WTC11 (cell line): ENCODE measurements around the gene USP17L20.
"Not testable (repeated sequence)": the region's sequence is repeated elsewhere in the genome, so short reads cannot be mapped to it uniquely, and the experiment has no call there.

Experiments
- PRDM15 ChIP-seq: sonication (generic); formaldehyde crosslinking; IDR thresholded peaks from 2 replicates; pipeline ENCODE4 v1.8.0; 2022; ENCODE audit warnings: missing genetic modification reagents
- ZBTB43 ChIP-seq: sonication (generic); formaldehyde crosslinking; IDR thresholded peaks from 2 replicates; pipeline ENCODE4 v1.8.1; 2023; ENCODE audit warnings: mild to moderate bottlenecking, missing genetic modification reagents

GRCh38 chr4:9224596-9224995, 33.3 kb upstream of the USP17L20 start, which contains the start of gene USP17L13:
- TF ChIP-seq PRDM15, ZBTB43 (CRISPR knock-in tag): not testable (repeated sequence)
